Activated effector memory CD4-positive, alpha-beta T cell treated with anti-CD3 and anti-CD28 coated beads, Interleukin-2, amount 50 U/mL, for 16 hours (primary cell): ENCODE results near the gene MAD1L1.
A peak's percentile ranks its signal among the peaks of the same experiment; 100 is the strongest.
"Not testable (repeated sequence)": the region's sequence is repeated elsewhere in the genome, so short reads cannot be mapped to it uniquely, and the experiment has no call there.

ENCODE experiments used
- DNase-seq: peaks from one replicate; pipeline ENCODE4 v3.0.0-alpha.2; 2020

Gene MAD1L1

DNA sequence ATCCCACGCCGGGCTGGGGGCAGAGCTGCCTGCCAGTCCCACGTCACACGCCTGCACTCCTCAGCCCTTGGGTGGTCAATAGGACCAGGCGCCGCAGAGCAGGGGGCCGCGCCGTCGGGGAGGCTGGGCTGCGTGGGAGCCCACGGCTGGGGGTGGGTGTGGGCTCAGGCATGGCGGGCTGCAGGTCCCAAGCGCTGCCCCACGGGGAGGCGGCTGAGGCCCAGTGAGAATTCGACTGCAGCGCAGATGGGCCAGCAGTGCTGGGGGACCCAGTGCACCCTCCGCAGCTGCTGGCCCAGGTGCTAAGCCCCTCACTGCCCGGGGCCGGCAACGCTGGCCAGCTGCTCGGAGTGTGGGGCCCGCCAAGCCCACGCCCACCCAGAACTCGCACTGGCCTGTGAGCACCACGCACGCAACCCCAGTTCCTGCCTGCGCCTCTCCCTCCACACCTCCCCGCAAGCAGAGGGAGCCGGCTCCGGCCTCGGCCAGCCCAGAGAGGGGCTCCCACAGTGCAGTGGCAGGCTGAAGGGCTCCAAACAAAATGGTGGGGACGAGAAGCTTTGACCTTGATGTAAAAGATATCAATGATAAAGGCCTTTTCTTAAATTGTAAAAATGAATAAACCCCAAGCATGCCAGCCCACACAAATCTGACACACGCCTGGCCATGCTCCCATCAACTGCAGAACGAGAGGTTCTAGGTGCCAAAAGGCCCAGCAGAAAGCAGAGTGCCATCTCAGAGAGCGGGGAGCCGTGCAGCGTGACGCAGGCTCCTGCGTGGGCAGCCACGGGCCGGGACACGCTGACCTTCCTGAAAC, 255.5 kb downstream of the MAD1L1 start:
- DNase-seq: peak; percentile 44

DNA sequence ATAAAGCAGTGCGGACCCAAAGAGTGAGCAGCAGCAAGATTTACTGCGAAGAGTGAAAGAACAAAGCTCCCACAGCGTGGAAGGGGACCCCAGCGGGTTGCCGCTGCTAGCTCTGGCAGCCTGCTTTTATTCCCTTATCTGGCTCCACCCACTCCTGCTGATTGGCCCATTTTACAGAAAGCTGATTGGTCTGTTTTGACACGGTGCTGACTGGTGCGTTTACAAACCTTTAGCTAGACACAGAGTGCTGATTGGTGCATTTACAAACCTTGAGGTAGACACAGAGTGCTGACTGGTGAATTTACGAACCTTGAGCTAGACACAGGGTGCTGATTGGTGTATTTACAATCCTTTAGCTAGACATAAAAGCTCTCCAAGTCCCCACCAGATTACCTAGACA, 256.2 kb downstream of the MAD1L1 start:
- not testable (repeated sequence) for DNase-seq

DNA sequence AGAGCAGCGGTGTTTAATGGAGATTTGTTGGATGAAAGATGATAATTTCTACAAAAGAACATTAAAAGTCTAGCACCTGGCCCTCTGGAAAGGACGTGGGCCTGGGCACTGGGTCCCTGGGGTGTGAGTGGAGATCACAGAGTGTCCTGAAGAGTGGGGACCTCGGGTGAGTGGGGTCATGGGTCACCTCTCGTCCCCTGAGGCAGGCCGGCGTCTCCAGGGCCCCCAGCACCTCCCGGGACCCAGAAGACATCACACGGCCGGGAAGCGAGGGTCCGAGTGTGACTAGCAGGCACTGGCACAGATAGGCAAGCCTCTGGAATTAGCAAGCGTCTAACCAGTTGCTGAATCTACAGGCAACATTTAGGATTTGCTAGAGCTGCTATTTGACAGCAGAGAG, 257.2 kb downstream of the MAD1L1 start:
- DNase-seq: peak; percentile 43

DNA sequence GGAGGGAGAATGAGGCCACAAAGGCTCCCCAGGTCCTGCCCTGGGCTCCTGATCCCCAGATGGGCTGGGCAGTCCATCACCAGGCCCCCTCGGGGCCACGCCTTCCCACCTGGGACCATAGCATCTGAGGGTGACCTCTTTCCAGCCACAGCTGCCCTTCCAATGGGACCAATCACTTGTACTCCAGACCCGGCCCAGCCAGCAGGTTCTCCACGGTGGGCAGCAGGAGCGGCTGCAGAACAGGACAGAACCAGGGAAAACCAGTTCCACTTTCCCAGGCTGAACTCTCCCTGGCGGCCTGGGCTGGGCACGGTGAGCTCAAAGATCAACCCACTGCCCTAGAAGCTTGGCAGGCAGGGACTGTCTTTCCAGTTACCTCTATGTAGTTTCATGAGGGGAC, 257.6 kb downstream of the MAD1L1 start:
- peak; percentile 59 for DNase-seq

DNA sequence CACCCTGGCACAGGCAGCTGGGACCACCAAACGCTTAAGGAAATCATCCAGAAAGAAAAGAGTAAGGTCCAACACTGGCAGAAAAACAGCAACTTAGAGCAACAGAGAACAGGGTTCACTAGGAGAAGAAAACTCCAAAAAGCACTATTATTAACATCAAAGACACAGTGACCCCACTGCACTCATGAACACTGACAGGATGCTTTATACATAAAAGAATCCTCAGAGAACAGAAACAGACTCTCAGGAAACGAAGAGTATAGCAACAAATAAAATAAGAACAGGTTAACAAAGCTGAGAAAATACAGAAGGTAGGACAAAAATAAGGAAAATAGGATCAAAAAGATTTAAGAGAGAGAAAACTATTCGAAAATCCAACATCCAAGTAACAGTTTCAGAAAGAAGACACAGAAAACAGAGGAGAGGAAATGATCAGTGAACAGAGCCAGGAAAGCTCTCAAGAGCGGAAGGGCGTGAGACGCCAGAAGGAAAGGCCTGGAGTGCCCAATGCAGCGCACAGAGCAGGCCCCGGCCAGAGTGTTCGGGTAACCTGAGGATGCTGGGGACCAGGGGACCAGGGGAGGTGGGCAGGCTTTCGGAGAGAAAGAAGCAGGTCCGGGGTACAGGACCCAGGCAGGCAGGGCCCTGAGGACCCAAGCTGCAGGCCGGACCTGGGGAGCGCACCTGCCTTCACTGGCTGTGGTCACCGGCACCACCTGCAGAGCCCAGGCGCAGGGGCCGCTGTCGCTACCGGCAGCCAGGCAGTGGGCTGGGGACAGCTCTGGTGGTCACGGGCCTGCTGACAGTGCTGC, 258.2 kb downstream of the MAD1L1 start:
- peak; percentile 50 for DNase-seq

DNA sequence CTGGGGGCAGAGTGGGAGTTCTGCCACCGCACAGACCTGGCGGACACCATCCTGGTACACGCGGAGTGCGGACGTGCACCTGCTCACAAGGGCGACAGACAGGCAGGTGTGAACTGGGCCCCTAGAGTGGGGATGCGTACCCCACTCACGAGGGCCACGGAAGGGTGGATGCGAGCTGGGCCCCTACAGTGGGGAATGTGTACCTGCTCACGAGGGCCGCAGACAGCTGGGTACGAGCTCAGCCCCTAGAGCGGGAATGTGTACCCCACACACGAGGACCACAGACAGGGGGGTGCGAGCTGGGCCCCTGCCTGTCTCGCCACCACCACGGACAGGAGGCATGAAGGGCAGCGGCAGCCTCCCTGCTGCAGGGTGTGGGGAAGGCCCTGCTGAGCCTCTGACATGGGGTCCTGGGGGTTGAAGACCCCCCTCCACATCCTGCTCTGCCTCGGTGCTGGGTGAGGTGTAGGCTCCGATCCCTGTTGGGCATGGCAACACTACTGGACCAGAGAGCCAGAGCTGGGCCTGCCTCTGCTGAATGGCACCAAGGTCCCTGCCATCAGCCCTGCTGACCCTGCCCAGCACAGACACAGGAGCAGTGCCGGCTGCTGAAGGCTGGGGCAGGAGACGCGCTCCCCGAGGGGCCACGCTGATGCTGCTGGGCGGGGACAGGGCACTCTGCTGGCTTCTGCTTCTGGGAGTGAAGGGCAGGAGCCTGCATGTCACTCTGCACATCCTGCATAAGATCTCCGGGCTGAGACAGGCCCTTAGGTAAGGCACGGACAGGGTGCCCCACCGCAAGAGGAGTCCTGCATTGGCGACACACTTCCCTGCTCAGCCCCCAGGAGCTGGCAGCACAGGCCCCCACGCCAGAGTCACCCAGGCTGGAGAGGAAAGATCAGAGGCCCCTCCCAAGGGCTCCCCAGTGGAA, 259.2 kb downstream of the MAD1L1 start:
- DNase-seq: peak; percentile 57

DNA sequence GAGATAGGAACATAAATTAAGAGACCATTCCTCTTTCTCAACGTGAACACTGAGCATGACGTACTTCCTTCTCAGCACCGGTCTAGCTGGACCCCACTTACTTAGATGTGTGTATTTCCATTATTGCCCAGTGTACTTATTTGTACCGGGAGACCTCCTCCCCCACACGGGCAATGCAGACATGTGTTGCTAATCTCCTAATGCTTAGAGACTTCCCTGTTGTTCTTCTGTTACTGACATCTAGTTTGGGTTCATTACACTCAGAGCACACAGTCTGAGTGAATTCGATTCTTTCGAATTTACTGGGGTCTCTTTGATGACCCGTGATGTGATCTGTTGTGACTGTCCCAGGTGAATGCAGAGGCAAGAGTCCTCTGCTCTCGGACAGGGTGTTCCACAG, 260.0 kb downstream of the MAD1L1 start:
- no peak for DNase-seq

DNA sequence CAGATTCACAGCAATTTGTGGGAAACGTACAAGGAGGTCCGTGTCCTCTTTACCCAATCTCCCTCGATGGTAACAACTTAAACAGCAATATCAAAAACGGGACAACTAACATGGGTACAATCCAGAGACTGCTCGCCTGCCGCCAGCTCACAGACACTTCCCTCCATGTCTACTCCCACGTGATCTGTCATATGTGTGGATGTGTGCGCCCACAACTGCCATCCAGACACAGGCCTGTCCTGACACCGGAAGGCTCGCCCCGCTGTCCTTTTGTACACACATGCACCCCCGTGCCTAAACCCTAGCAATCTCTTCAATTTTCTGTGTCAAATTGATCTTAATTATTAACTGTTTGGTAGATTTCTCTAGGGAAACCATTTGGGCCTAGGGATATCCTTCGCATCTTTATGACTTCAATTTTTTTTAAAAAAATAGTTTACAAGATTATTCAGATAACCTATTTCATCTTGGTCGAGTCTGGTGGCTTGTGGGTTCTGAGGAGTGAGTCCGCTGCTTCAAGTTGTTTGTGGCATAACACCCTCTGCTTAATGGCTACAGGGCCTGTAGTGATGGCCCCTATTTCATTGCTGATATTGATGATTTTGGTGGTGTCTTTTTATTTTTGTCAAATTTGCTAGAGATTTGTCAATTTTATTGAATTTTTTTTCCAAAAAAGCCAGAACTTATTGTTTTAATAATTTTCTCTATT, 260.6 kb downstream of the MAD1L1 start:
- peak; percentile 27 for DNase-seq

DNA sequence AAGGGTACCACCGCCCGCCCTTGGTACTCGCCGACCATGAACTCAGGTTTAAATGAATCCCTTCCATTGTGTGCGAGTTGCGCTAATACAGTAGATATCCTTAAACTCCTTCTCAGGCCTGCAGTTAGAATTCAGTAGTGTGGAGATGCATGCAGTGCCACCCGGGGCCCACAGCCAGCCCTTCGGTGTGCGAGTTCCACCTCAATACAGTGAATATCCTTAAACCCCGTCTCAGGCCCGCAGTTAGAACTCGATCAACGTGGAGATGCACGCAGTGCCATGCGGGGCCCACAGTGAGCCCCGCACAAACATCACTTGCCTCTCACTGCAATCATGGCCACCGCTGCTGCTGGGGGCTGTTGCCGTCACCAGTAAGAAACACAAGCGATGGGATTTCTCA, 261.9 kb downstream of the MAD1L1 start:
- peak; percentile 28 for DNase-seq

DNA sequence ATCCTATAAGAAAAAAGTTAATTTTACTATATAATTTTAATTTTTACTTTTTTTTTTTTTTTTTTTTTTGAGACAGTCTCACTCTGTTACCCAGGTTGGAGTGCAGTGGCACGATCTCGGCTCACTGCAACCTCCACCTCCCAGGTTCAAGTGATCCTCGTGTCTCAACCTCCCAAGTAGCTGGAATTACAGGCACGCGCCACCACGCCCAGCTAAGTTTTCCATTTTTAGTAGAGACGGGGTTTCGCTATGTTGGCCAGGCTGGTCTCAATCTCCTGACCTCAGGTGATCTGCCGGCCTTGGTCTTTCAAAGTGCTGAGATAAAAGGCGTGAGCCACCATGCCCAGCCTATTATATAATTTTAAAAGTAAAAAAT, 262.5 kb downstream of the MAD1L1 start:
- DNase-seq: peak; percentile 6

DNA sequence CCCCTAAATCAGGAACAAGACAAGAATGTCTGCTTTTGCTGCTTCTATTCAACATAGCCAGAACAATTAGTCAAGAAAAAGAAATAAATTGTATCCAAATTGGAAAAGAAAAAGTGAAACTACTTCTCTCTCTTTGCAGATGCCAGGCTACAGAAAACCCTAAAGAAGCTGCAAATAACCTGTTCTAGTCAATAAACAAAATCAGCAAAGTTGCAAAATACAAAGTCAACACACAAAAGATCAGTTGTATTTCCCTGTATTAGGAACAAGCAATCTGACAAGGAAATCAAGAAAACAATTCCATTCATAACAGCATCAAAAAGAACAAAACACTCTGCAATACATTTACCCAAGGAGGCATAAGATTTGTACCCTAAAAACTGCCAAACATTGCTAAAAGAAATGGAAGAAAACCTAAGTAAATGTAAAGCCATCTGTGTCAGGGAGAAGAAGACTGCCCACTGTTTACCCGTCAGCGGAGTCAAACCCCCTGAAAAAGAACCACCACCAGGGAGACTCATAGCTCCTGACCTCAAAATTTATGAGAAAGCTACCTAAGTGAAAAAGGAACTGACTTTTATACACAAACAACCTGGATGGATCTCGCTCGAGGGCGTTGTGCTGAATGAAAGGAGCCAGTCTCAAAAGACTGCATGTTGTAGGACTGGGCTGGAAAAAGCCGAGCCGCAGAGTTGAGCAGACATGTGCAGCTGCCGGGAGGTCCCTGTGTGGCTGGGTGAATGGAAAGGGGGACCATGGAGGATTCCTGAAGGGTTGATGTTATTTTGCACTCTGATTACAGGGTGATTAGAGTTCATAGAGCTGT, 263.1 kb downstream of the MAD1L1 start:
- DNase-seq: peak; percentile 60

DNA sequence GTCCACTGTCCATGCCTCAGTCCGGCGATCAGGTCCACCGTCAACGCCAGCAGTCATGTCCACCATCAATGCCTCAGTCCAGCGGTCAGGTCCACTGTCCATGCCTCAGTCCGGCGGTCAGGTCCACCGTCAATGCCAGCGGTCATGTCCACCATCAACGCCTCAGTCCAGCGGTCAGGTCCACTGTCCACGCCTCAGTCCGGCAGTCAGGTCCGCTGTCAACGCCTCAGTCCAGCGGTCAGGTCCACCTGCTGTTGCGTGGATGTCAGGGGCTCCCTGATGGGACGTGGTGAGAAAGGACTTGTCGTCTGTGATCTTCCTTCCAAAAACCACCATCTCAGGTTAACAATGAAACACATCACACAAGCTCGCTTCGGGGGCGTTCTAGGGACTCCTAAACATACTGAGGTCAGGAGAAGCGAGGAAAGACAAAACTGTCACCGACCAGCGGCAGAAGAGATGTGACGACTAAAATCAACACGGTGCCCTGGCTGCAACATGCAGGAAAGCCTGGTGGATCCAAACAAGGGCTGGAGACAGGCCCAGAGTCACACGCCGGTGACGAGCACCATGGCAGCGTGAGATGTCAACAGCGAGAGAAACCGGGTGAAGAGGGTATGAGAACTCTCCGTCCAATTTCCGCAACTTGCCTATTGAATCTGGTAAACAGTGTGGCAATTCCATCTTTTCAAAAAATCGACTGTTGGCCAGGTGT, 264.2 kb downstream of the MAD1L1 start:
- DNase-seq: peak; percentile 39

DNA sequence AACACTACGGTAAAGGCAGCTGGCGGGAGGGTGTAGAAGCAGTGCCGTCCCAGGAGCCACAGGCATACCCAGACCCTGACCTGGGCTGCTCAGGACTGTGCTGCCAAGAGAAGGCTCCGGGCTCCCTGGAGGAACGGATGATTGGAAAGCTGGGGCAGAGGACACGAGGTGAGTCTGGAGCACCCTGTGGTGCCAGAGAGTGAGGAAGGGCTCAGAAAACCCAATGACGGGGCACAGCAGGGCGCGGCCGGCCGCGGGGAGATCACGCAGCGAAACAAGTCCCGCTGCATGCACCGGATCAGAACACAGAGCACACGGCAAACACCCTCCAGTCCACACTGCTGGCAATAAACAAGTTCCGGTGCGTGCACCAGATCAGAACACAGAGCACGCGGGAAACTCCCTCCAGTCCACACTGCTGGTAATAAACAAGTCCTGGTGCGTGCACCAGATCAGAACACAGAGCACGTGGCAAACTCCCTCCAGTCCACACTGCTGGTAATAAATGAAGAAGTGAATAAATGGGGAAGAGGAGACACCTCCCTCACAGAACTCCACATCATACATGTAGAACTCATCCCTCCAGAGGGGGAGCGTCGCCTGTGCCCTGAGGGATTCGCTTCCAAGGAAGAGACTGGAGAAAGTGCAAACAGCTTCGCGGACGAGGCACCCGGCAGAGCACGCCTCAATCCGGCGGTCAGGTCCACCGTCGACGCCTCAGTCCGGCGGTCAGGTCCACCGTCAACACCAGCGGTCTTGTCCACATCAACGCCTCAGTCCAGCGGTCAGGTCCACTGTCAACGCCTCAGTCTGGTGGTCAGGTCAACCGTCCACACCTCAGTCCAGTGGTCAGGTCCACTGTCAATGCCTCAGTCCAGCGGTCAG, 265.0 kb downstream of the MAD1L1 start:
- peak; percentile 49 for DNase-seq

DNA sequence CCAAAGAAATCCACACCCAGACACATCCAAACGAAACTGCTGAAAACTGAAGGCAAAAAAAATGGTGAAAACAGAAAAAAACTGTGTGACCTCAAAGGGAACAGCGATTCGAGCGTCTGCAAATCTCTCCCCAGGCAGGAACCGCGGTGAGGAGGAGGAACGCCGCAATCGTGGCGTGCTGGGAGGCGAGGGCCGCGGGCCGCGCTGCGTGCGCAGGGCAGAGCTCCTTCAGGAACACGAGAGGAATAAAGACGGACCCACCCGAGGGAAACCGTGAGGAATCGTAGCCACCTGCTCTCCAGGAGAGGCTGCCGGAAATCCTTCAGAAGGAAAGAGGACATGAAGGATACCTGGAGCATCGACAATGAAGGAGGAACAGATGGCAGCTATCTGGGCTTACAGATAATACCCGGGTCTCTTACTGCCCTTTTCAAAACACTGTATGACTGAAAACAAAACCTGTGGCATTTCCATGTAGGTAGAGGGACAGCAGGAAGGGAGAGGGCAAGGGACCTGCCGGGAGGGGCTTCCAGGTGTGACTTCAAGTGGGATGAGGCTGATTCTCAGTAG, 266.0 kb downstream of the MAD1L1 start:
- DNase-seq: peak; percentile 13

DNA sequence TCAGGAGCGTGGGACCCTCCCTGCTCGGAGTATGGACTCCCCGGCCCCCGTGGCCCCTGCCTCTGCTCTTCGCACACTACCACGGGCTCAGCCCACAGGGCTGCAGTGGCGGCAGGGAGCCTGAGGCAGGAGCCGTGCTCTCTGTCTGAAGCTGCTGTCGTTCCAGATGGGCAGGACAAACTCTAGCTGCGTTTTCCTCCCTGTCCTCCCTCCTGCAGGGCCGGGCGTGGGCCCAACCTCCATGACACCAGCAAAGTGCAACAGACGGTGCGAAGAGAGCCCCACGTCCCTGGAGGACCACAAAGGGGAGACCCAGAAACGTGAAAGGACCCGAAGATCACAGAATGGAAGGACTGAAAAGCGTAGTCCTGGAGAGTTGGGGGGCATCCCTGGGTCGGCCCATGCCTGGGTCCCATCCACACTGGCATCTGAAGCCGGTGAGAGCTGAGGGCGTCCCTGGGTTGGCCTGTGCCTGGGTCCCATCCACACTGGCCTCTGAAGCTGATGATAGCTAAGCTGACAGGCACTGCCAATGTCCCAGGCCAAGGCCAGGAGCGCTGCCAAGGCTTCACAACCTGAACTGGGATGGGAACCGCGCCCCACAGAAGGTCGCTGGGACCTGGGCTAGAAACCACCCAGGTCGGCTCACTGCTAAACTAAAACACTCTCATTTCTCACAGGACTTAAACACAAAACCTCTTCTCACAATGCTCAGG, 267.0 kb downstream of the MAD1L1 start:
- no peak for DNase-seq

DNA sequence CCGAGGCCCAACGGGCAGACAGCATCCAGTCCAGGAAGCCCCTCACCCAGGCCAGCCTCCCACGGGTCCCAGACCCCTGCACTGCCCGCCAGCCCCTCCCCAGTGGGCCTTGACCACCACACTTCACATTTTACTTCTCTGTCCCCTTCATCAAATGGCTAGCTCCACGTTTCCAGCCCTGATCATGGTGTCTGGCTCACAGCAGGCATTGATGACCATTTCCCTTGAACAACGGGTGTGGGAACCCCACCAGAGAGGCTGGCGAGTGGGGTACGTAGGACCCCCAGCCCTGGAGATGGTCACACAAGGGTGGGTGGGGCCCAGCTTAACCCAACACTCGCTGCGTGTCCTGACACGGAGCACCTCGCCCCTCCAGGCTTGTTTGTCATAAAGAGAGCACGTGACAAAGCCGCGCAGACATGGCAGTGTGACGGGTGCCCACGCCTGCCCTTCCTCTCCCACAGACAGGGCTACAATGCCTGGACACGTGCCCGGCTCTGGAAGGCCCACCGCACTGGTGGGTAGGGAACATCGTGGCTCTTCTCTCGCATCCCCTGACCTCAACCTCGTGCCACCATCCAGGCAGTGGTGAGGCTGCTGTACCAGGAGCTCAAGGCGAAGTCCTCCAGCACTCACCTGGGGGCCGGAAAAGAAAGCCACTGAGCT, 267.7 kb downstream of the MAD1L1 start:
- peak; percentile 50 for DNase-seq

DNA sequence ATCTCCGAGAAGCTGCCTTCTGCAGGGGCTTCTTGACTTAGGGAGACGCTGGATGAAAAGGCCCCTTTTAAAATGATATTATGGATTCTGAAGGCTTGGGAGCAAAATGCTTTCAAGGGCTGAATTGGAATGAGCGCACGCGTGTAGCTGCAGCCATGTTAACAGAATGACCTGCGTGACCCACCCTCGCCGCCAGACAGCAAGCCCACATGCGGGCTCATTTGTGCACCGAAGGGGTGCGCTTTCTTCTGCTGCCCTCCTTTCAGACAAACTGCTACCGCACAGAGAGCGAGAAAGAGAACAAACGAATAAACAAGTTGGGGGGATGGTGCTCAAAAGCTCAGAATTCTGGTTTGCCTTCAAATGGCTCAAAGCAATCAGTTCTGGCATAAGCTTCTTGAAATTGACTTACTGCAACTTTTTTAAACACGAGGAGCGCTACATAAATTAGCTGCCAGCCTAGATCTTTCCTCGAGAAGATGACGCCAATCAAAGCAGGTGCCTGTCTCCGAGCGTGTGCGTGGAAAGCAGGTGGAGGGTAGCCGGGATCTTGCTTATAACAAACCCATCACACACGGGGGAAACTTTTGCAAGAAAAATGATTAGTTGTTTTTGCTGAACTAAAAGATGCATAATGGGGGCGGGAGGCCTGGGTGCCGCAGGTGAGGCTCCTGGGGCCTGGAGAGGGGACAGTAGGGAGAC, 268.4 kb downstream of the MAD1L1 start:
- DNase-seq: no peak
